Naive thymus-derived CD8-positive, alpha-beta T cell (primary cell): ENCODE data around the gene ZNF276. TPM values are rescaled to one million over a fixed set of nuclear protein-coding genes. Genes with fewer than 3 reads are reported as not detected.
"Not testable (repeated sequence)": the region's sequence is repeated elsewhere in the genome, so short reads cannot be mapped to it uniquely, and the experiment has no call there.

Experiments
- ATAC-seq, 2 donors: fragments of 150-1000 bp; cut with Tn5 transposase in 1 of 2; sonication (Bioruptor Pico), chemical (Tn5 transposase) in 1 of 2; 1 replicate in 1 of 2; 2 replicates in 1 of 2; pipeline ENCODE4 v1.10.0; 2021; ENCODE audit warnings: mild to moderate bottlenecking in 2 of 2, moderate library complexity in 2 of 2
- POLR2A ChIA-PET: fragments of 350-600 bp; sonication (Branson Sonifier 250); formaldehyde crosslinking; loops from one replicate; lab custom pipeline; 2021; ENCODE audit warnings: antibody characterized with exemption; lab: Charles Lee
- DNase-seq, 10 donors: peaks; one replicate each; pipeline versions ENCODE4 v3.0.0 to v3.0.0-alpha.2; 2020 to 2022
- H3K27ac Mint-ChIP-seq, 10 donors: one replicate each; pipeline ENCODE4 v1.8.0; 2020 to 2022; ENCODE audit warnings: mild to moderate bottlenecking in 10 of 10, mixed read lengths in 10 of 10, moderate library complexity in 4 of 10, inconsistent platforms in 1 of 10
- H3K27me3 Mint-ChIP-seq, 5 donors: one replicate each; pipeline ENCODE4 v1.8.0; 2021 to 2022; ENCODE audit warnings: mixed read lengths in 5 of 5
- H3K36me3 Mint-ChIP-seq, 3 donors: one replicate each; pipeline ENCODE4 v1.8.0; 2020 to 2022; ENCODE audit warnings: mixed read lengths in 3 of 3, mild to moderate bottlenecking in 2 of 3, inconsistent platforms in 1 of 3
- H3K4me1 Mint-ChIP-seq, 4 donors: one replicate each; pipeline ENCODE4 v1.8.0; 2021 to 2022; ENCODE audit warnings: mixed read lengths in 4 of 4
- H3K4me3 Mint-ChIP-seq, 10 donors: one replicate each; pipeline ENCODE4 v1.8.0; 2020 to 2022; ENCODE audit warnings: mild to moderate bottlenecking in 10 of 10, mixed read lengths in 10 of 10, moderate library complexity in 6 of 10, inconsistent platforms in 1 of 10
- H3K9me3 Mint-ChIP-seq, 9 donors: one replicate each; pipeline ENCODE4 v1.8.0; 2020 to 2022; ENCODE audit warnings: mixed read lengths in 9 of 9, mild to moderate bottlenecking in 3 of 9, inconsistent platforms in 1 of 9, moderate library complexity in 1 of 9
- polyA plus RNA-seq, 3 donors: library from polyadenylated mRNA; unstranded; fragments of 300-500 nt; fragmentation: Illumina TruSeq; gene quantifications; one replicate each; pipeline ENCODE4 v1.2.3, GENCODE V29; 2021
- total RNA-seq, 8 experiments: library from RNA in 2 of 8; stranded (reverse) in 2 of 8; gene quantifications; one replicate each; pipeline ENCODE4 v1.2.3 and lab custom pipeline; 2021 to 2026

ZNF276 gene
- total and polyA plus RNA-seq, 5 experiments from 2014 or later = 15.0 to 171 (median 56.0) TPM

DNA sequence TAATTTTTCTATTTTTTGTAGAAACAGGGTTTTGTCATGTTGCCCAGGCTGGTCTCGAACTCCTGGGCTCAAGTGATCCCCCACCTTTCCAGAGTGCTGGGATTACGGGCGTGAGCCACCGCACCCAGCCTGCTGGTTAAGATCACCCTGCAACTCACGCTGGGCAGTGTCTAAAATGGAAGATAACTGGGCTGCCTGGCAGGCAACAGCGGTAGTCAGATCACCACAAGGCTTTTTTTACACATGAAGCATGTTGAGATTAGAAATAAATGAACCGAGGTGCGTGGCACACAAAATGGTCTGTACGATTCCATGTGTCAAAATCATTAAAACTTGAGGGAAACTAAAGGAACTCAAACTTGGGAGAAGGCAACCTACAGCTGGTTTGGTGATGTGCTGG is 26.7 kb downstream of the ZNF276 start:
- Mint-ChIP-seq H3K27ac (peak overlapping the region in 3 of 10 donors; percentile 10 to 27 (median 22)), H3K27me3 (no peaks in the 10 kb centered on the region), H3K36me3 (no peaks in the 10 kb centered on the region), H3K4me3 (no peak overlapping the region), H3K9me3 (no peaks in the 10 kb centered on the region), H3K4me1 (peaks cover 5 to 54% (median 20%) of the 10 kb centered on the region in 4 donors)
- POLR2A ChIA-PET = interaction anchor here (1.1 to 7.2 kb wide), 3 partner anchors 11 to 28 kb away, joined by 3 to 31 read pairs (median 3); partner anchors contain the start of gene VPS9D1
- ATAC-seq (no peak), DNase-seq (no peak)

- Mint-ChIP-seq H3K9me3 (no peaks in the 10 kb centered on the region), H3K4me3 (no peak overlapping the region), H3K27me3 (no peaks in the 10 kb centered on the region), H3K4me1 (peaks cover 8 to 49% (median 21%) of the 10 kb centered on the region in 4 donors), H3K36me3 (no peaks in the 10 kb centered on the region), H3K27ac (peak overlapping the region in 2 of 10 donors; percentile 36 to 46)
- no peak for DNase-seq
- no peak for ATAC-seq
- POLR2A ChIA-PET = interaction anchor here (7.2 kb wide), 1 partner anchor 25 kb away, joined by 31 read pairs; no protein-coding TSS in a partner anchor
Measured at GRCh38 chr16:89748921-89749320, 27.6 kb downstream of the ZNF276 start.

GRCh38 chr16:89749637-89750036 is 28.3 kb downstream of the ZNF276 start:
- POLR2A ChIA-PET = interaction anchor here (0.8 to 7.2 kb wide), 4 partner anchors 8 to 26 kb away, joined by 3 to 31 read pairs (median 4); no protein-coding TSS in a partner anchor
- no peaks in the 10 kb centered on the region for H3K36me3 Mint-ChIP-seq
- ATAC-seq (no peak), DNase-seq (no peak)
- H3K4me3 Mint-ChIP-seq = no peak overlapping the region
- H3K4me1 Mint-ChIP-seq = peaks cover 8 to 44% (median 19%) of the 10 kb centered on the region in 4 donors
- H3K27ac Mint-ChIP-seq = peak overlapping the region in 4 of 10 donors; percentile 37 to 78 (median 68)
- no peaks in the 10 kb centered on the region for H3K9me3 Mint-ChIP-seq
- H3K27me3 Mint-ChIP-seq = no peaks in the 10 kb centered on the region

- DNase-seq (no peak), ATAC-seq (no peak)
- H3K27ac Mint-ChIP-seq = peak overlapping the region in 4 of 10 donors; percentile 53 to 91 (median 83)
- no peaks in the 10 kb centered on the region for H3K36me3 Mint-ChIP-seq
- H3K27me3 Mint-ChIP-seq = no peaks in the 10 kb centered on the region
- peak overlapping the region in 5 of 10 donors; percentile 16 to 62 (median 43) for H3K4me3 Mint-ChIP-seq
- H3K9me3 Mint-ChIP-seq = no peaks in the 10 kb centered on the region
- peaks cover 10 to 47% (median 38%) of the 10 kb centered on the region in 4 donors for H3K4me1 Mint-ChIP-seq
- POLR2A ChIA-PET = interaction anchor here (0.6 to 1.0 kb wide), 2 partner anchors 24 to 36 kb away, joined by 4 to 8 read pairs; no protein-coding TSS in a partner anchor
Measured at GRCh38 chr16:89759746-89760340, 38.5 kb downstream of the ZNF276 start.

DNA sequence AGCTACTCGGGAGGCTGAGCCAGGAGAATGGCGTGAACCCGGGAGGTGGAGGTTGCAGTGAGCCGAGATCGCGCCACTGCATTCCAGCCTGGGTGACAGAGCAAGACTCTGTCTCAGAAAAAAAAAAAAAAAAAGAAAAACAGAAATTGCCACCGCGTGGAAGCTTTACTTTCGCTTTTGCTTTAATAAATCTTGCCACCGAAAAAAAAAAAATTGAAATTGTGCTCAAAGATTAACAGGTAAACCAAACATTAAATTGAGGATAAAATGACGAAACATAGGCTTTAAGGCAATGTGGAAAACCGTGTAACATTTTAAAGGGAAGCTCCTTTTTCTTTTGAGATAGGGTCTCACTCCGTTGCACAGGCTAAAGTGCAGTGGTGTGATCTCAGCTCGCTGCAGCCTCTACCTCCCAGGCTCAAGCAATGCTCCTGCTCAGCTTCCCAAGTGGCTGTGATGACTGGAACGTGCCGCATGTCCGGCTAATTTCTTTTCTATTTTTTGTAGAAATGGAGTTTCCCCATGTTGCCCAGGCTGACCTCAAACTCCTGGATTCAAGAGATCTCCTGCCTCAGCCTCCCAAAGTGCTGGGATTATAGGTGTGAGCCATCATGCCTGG is 40.1 kb downstream of the ZNF276 start:
- Mint-ChIP-seq H3K36me3 (no peaks in the 10 kb centered on the region), H3K27ac (peak overlapping the region; percentile 84 to 95 (median 90)), H3K27me3 (no peaks in the 10 kb centered on the region), H3K4me3 (peak overlapping the region; percentile 79 to 93 (median 87)), H3K4me1 (peaks cover 10 to 54% (median 38%) of the 10 kb centered on the region in 4 donors), H3K9me3 (no peaks in the 10 kb centered on the region)
- DNase-seq (peak in 3 of 10 donors; percentile 42 to 54 (median 50)), ATAC-seq (peak; percentile 59 to 77)
- POLR2A ChIA-PET = interaction anchor here (0.7 to 2.8 kb wide), 18 partner anchors 11 to 112 kb away, joined by 3 to 27 read pairs (median 4); partner anchors contain the start of genes CHMP1A, SPATA33, TCF25 and VPS9D1

DNA sequence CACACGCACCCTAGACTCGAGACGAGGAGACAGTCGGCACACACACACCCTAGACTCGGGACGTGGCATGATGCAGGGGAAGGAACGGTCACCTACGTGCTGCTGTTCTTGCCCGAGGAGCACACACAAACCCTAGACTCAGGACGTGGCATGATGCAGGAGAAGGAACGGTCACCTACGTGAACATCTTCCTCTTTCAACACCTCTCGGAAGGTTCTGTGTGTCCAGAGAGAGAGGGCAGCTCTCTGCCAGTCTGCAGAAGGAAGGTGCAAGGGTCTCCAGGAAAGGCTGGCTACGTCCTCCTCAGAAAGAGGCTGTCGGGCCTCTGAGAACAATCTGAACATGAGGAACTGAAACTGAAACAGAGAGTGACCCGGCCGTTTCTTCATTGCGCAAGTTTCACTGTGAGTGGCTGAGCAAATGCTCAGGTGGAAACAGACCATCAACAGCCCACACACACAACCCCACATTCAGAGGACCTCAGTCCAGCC is 43.4 kb downstream of the ZNF276 start:
- ATAC-seq = peak; percentile 18 to 47
- Mint-ChIP-seq H3K27me3 (no peaks in the 10 kb centered on the region), H3K9me3 (no peaks in the 10 kb centered on the region), H3K27ac (peak overlapping the region in 9 of 10 donors; percentile 53 to 94 (median 85)), H3K4me3 (peak overlapping the region in 9 of 10 donors; percentile 43 to 85 (median 65)), H3K4me1 (peaks cover 10 to 50% (median 35%) of the 10 kb centered on the region in 4 donors), H3K36me3 (no peaks in the 10 kb centered on the region)
- POLR2A ChIA-PET = interaction anchor here (1.2 kb wide), 1 partner anchor 59 kb away, joined by 3 read pairs; no protein-coding TSS in a partner anchor
- peak in 2 of 10 donors; percentile 29 to 47 for DNase-seq

- Mint-ChIP-seq H3K4me3 (peak overlapping the region in 6 of 10 donors; percentile 59 to 85 (median 72)), H3K36me3 (no peaks in the 10 kb centered on the region), H3K4me1 (peaks cover 8 to 43% (median 31%) of the 10 kb centered on the region in 4 donors), H3K27me3 (no peaks in the 10 kb centered on the region), H3K9me3 (no peaks in the 10 kb centered on the region), H3K27ac (peak overlapping the region in 7 of 10 donors; percentile 28 to 94 (median 87))
- ATAC-seq (no peak), DNase-seq (no peak)
- POLR2A ChIA-PET = interaction anchor here (1.2 kb wide), 2 partner anchors 42 to 59 kb away, joined by 3 to 6 read pairs; no protein-coding TSS in a partner anchor
Measured at GRCh38 chr16:89765292-89765830, 44.0 kb downstream of the ZNF276 start.

DNA sequence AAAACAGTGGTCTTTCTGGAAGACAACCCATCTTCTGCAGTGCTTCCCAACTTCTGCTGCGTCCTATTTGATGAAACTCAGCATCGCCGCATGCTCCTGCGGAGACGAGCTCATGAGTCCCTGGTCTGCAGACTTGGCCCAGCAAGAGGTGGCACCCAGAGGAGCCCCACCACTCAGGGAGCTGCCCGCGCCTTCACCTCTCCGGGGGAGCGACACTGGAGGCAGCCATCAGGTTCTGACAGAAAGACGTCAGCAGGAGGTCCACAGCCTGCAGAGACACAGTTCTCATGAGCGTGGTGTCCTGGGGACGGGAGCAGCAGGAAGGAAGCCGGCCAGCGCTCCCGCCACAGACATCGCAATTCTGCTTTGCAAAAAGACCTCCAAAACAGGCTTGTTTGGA is 49.0 kb downstream of the ZNF276 start:
- no peak overlapping the region for H3K27ac Mint-ChIP-seq
- ATAC-seq (no peak), DNase-seq (no peak)
- H3K9me3 Mint-ChIP-seq = no peaks in the 10 kb centered on the region
- POLR2A ChIA-PET = no interaction called here
- H3K4me1 Mint-ChIP-seq = peaks cover 0 to 2% (median 0%) of the 10 kb centered on the region in 4 donors
- H3K36me3 Mint-ChIP-seq = no peaks in the 10 kb centered on the region
- no peaks in the 10 kb centered on the region for H3K27me3 Mint-ChIP-seq
- no peak overlapping the region for H3K4me3 Mint-ChIP-seq

DNA sequence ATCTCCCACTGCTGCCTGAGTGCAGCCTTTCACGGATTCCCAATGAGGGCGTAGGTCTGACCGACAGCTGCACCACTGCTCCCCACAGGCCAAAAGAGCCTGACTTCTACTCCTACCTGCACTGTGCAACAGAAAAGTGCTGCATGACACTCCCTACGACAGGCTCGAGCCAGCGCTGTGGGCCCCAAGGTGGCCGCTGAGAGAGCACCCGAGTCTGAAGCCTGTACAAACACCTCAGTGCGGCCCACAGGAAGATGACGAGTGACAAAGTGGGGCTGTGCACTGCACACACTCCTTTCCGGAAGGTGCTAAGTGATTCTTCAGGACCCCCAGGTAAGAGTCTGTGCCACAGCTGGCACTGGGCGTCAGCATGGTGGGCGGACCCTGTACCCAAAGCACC is 53.9 kb downstream of the ZNF276 start:
- Mint-ChIP-seq H3K4me3 (no peak overlapping the region), H3K27me3 (no peaks in the 10 kb centered on the region), H3K9me3 (no peaks in the 10 kb centered on the region), H3K27ac (no peak overlapping the region), H3K36me3 (no peaks in the 10 kb centered on the region), H3K4me1 (peaks cover 0 to 2% (median 0%) of the 10 kb centered on the region in 4 donors)
- DNase-seq (no peak), ATAC-seq (no peak)
- POLR2A ChIA-PET = interaction anchor here (0.7 kb wide), 3 partner anchors 31 to 1996 kb away, joined by 3 to 6 read pairs (median 3); no protein-coding TSS in a partner anchor

DNA sequence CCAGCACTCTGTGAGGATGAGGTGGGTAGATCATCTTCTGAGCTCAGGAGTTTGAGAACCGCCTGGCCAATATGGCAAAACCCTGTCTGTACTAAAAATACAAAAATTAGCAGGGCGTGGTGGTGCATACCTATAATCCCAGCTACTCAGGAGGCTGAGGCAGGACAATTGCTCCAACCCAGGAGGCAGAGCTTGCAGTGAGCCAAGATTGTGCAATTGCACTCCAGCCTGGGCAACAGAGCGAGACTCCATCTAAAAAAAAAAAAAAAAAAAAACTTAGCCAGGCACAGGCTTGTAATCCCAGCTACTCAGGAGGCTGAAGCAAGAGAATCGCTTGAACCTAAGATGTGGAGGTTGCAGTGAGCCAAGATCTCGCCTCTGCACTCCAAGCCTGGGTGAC is 56.9 kb downstream of the ZNF276 start:
- not testable (repeated sequence) for H3K4me1 Mint-ChIP-seq, DNase-seq, H3K36me3 Mint-ChIP-seq, H3K27ac Mint-ChIP-seq, H3K27me3 Mint-ChIP-seq, H3K4me3 Mint-ChIP-seq, H3K9me3 Mint-ChIP-seq, ATAC-seq
- POLR2A ChIA-PET = interaction anchor here (0.7 kb wide), 1 partner anchor 447 kb away, joined by 8 read pairs; no protein-coding TSS in a partner anchor

DNA sequence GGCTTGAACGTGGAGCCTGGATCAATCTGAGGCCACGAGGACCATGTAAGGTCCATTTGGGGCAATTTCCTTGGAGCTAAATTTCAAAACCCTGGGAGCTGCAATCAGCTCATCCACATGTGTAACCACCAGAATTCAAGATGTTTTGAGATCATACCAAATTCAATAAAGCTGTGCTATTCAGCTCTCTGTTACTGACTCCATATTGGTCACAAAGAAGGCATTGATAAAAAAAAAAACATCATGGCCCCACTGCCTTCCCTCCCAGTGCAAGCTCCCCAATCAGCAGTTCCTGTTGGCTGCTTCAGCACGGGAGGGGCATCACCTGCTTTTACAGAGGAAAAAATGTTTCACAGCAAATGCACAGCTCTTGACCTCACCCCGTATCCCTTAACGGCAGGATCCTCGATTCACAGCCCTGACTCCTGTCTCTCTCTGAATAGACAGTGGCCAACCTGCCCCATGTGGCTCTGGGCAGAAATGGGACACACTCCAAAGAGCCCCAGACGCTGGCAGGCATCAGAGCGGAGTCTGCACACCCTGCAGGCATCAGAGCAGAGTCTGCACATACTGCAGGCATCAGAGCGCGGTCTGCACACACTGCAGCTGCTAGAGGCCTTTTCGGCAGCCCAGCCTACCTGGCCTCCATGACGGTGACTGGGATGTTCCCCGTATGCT is 58.0 kb downstream of the ZNF276 start:
- peaks cover 5 to 10% (median 7%) of the 10 kb centered on the region in 4 donors for H3K4me1 Mint-ChIP-seq
- ATAC-seq (no peak), DNase-seq (no peak)
- no peaks in the 10 kb centered on the region for H3K36me3 Mint-ChIP-seq
- no peak overlapping the region for H3K4me3 Mint-ChIP-seq
- POLR2A ChIA-PET = interaction anchor here (0.7 to 1.2 kb wide), 2 partner anchors 23 to 70 kb away, joined by 3 read pairs; no protein-coding TSS in a partner anchor
- no peaks in the 10 kb centered on the region for H3K9me3 Mint-ChIP-seq
- H3K27me3 Mint-ChIP-seq = no peaks in the 10 kb centered on the region
- peak overlapping the region in 1 of 10 donors; percentile 59 for H3K27ac Mint-ChIP-seq

- no peaks in the 10 kb centered on the region for H3K9me3 Mint-ChIP-seq
- no peaks in the 10 kb centered on the region for H3K36me3 Mint-ChIP-seq
- H3K4me1 Mint-ChIP-seq = peaks cover 11 to 15% (median 12%) of the 10 kb centered on the region in 4 donors
- H3K27me3 Mint-ChIP-seq = no peaks in the 10 kb centered on the region
- DNase-seq = no peak
- no peak overlapping the region for H3K4me3 Mint-ChIP-seq
- H3K27ac Mint-ChIP-seq = no peak overlapping the region
- no peak for ATAC-seq
- POLR2A ChIA-PET = interaction anchor here (1.2 kb wide), 1 partner anchor 71 kb away, joined by 3 read pairs; no protein-coding TSS in a partner anchor
Measured at GRCh38 chr16:89779909-89780305, 58.6 kb downstream of the ZNF276 start.
